ENCODE results near the gene DPEP3.

DPEP3 gene

DNA sequence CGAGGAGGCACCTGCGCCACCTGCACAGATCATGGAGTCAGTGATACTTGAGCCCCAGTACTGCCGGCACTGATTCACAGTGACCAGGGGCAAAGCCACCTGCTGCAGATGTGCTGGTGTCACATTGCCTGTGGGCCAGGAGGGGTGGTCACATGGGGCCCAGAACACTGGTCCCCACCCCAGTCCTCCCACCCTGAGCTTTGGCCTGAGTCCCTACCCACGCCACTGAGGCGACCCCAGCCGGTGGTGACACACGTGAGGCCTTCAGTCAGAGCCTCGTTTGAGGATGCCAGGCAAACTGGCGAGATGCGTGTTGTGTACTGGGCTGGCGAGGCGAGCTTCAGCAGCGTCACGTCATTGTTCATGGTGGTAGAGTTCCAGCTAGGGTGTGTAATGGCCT is 50.1 kb downstream of the DPEP3 start:
- DNase-seq: no peak

DNA sequence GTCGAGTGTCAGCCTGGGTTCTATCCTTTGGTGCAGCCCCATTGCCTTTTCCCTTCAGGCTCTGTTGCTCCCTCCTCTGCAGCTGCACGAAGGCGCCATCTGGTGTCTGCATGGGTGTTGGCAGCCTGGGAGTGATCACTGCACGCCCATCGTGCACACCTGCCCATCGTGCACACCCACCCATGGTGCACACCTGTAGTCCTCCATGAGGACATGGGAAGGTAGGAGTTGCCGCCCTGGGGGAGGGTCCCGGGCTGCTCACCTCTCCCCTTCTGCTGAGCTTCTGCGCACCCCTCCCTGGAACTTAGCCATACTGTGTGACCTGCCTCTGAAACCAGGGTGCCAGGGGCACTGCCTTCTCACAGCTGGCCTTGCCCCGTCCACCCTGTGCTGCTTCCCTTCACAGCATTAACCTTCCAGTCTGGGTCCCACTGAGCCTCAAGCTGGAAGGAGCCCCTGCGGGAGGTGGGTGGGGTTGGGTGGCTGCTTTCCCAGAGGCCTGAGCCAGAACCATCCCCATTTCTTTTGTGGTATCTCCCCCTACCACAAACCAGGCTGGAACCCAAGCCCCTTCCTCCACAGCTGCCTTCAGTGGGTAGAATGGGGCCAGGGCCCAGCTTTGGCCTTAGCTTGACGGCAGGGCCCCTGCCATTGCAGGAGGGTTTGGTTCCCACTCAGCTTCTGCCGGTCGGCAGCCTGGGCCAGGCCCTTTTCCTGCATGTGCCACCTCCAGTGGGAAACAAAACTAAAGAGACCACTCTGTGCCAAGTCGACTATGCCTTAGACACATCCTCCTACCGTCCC is 51.5 kb downstream of the DPEP3 start:
- peak in 12 of 14 donors; percentile 15 to 68 (median 42) for DNase-seq

DNA sequence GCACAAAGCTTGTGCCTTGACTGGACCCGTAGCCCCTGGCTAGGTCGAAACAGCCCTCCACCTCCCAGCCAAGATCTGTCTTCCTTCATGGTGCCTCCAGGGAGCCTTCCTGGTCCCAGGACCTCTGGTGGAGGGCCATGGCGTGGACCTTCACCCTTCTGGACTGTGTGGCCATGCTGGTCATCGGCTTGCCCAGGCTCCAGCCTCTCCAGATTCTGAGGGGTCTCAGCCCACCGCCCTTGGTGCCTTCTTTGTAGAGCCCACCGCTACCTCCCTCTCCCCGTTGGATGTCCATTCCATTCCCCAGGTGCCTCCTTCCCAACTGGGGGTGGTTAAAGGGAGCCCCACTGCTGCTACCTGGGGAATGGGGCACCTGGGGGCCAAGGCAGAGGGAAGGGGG is 52.2 kb downstream of the DPEP3 start:
- no peak for DNase-seq

GRCh38 chr16:67927131-67927941 is 53.0 kb downstream of the DPEP3 start:
- DNase-seq: peak in 1 of 14 donors; percentile 76

DNA sequence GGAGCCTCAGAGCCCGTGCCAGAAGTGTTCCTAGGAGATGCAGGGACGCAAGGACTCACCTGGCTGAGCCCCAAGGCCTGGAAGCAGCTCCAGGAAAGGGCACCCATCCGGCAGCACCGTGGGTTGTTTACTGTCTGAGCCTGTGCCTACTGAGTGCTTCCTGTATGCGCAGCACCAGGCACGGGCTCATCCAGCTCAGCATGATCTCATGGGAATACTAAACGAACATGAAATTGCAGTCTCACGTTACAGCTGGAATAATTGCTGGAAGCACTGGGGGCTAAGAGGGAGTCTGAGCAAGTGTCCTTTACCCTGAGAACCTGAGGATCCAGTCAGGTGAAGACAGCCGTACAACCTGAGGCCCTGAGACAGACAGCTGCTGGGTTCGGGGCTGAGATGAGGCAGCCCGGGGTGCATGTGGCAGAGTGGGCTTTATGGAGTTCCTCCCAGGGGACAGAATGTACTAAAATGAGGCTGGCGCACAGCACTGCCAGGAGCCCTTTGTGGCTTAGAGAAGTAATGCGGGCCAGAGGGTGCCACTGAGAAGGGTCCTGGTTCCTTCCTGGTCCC is 54.0 kb downstream of the DPEP3 start:
- DNase-seq: peak in 6 of 14 donors; percentile 33 to 55 (median 40)
